Activated T-cell treated with anti-CD3 and anti-CD28 coated beads, Interleukin-2, amount 50 U/mL, for 1 hour (primary cell): Measurements from ENCODE around the gene CCDC121.

Experiments
- DNase-seq: peaks from one replicate; pipeline ENCODE4 v3.0.0-alpha.2; 2020

CCDC121 gene

DNA sequence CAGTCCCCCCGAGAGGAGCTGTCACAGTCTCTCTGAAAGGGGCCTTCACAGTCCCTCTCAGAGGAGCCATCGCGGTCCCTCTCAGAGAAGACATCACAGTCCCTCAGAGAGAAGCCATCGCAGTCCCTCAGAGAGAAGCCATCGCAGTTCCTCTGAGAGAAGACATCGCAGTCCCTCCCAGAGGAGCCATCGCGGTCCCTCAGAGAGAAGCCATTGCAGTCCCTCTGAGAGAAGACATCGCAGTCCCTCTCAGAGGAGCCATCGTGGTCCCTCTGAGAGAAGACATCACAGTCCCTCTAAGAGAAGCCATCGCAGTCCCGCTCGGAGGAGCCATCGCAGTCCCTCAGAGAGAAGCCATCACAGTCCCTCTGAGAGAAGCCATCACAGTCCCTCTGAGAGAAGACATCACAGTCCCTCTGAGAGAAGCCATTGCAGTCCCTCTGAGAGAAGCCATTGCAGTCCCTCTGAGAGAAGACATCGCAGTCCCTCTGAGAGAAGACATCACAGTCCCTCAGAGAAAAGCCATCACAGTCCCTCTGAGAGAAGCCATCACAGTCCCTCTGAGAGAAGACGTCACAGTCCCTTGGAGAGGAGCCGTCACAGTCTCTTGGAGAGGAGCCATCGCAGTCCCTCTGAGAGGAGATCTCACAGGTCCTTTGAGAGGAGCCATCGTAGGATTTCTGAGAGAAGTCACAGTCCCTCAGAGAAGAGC lies 47.2 kb downstream of the CCDC121 start:
- no peak for DNase-seq
